Measurements from ENCODE around the gene SRRM4. TPM values are rescaled to one million over a fixed set of nuclear protein-coding genes. Genes with fewer than 3 reads are reported as not detected.

Gene SRRM4
- polyA plus RNA-seq, 1 donor (not counting 4 experiments of a cell fraction or from before 2014, with no cell fraction given), result not detected

GRCh38 chr12:118980407-118981014, 830 bp upstream of the SRRM4 start:
- dilution Hi-C loops (cut with MboI; ENCODE audit: extremely low pct_ligation_motif_present, low sequenced_read_pairs), result no loop called here
- H3K27me3 ChIP-seq (ENCODE audit: control insufficient read depth, extremely low read depth, insufficient read depth, low read length), result peaks cover 13% of the 10 kb centered on the region

GRCh38 chr12:118982302-118982701, 961 bp downstream of the SRRM4 start:
- Histone ChIP-seq H3K4me1 (ENCODE audit: control insufficient read depth, extremely low read depth, insufficient read depth, low read length) (no peaks in the 10 kb centered on the region), H3K4me2 (ENCODE audit: control insufficient read depth, extremely low read depth, insufficient read depth, low read depth, low read length) (no peak overlapping the region), H3K9me1 (ENCODE audit: control insufficient read depth, extremely low read depth, insufficient read depth, low read length) (no peaks in the 10 kb centered on the region), H4K20me1 (ENCODE audit: control insufficient read depth, extremely low read depth, insufficient read depth, low read length) (no peaks in the 10 kb centered on the region), H3K9me3 (ENCODE audit: control insufficient read depth, low read depth, low read length) (no peaks in the 10 kb centered on the region), H3K9ac (ENCODE audit: control insufficient read depth, extremely low read depth, insufficient read depth, low read length) (no peak overlapping the region), H3K27me3 (ENCODE audit: control insufficient read depth, extremely low read depth, insufficient read depth, low read length) (peaks cover 13% of the 10 kb centered on the region), H3K4me3 (ENCODE audit: control insufficient read depth in 2 of 3, extremely low read depth in 1 of 3, insufficient read depth in 2 of 3, low read depth in 1 of 3, low read length in 3 of 3) (no peak overlapping the region), H3K27ac (ENCODE audit: control insufficient read depth, insufficient read depth, low read length) (no peak overlapping the region), H3K79me2 (ENCODE audit: control insufficient read depth, insufficient read depth, low read length) (no peaks in the 10 kb centered on the region), H3K36me3 (ENCODE audit: control insufficient read depth in 2 of 2, extremely low read depth in 1 of 2, insufficient read depth in 2 of 2, low read length in 2 of 2) (no peaks in the 10 kb centered on the region), H2AFZ (ENCODE audit: control insufficient read depth, low read length) (no peak overlapping the region)
- dilution Hi-C loops (cut with MboI; ENCODE audit: extremely low pct_ligation_motif_present, low sequenced_read_pairs), result no loop called here
- TF ChIP-seq EZH2 (IDR thresholded peaks at IDR 0.05; ENCODE audit: low read length), result no peak
- no peak for TF ChIP-seq CTCF (optimal IDR thresholded peaks at IDR 0.05 in 1 of 3, IDR thresholded peaks at IDR 0.05 in 1 of 3, conservative IDR thresholded peaks at IDR 0.05 in 1 of 3; ENCODE audit: extremely low read depth in 1 of 3, insufficient read depth in 2 of 3, low read length in 3 of 3)
- FAIRE-seq (no peak), DNase-seq (ENCODE audit: low read depth, low spot score) (no peak)

More at GRCh38 chr12:118980407-118981014, 830 bp upstream of the SRRM4 start:
- no peaks in the 10 kb centered on the region for H3K79me2 ChIP-seq (ENCODE audit: control insufficient read depth, insufficient read depth, low read length)
- H3K36me3 ChIP-seq (ENCODE audit: control insufficient read depth in 2 of 2, extremely low read depth in 1 of 2, insufficient read depth in 2 of 2, low read length in 2 of 2), result no peaks in the 10 kb centered on the region
- H3K4me2 ChIP-seq (ENCODE audit: control insufficient read depth, extremely low read depth, insufficient read depth, low read depth, low read length), result no peak overlapping the region
- no peaks in the 10 kb centered on the region for H3K9me3 ChIP-seq (ENCODE audit: control insufficient read depth, low read depth, low read length)
- no peaks in the 10 kb centered on the region for H3K9me1 ChIP-seq (ENCODE audit: control insufficient read depth, extremely low read depth, insufficient read depth, low read length)
- no peak overlapping the region for H2AFZ ChIP-seq (ENCODE audit: control insufficient read depth, low read length)
- TF ChIP-seq EZH2 (IDR thresholded peaks at IDR 0.05; ENCODE audit: low read length), result no peak
- no peak for TF ChIP-seq CTCF (optimal IDR thresholded peaks at IDR 0.05 in 1 of 3, IDR thresholded peaks at IDR 0.05 in 1 of 3, conservative IDR thresholded peaks at IDR 0.05 in 1 of 3; ENCODE audit: extremely low read depth in 1 of 3, insufficient read depth in 2 of 3, low read length in 3 of 3)
- H3K4me1 ChIP-seq (ENCODE audit: control insufficient read depth, extremely low read depth, insufficient read depth, low read length), result no peaks in the 10 kb centered on the region
- no peak overlapping the region for H3K4me3 ChIP-seq (ENCODE audit: control insufficient read depth in 2 of 3, extremely low read depth in 1 of 3, insufficient read depth in 2 of 3, low read depth in 1 of 3, low read length in 3 of 3)
- DNase-seq (ENCODE audit: low read depth, low spot score) (no peak), FAIRE-seq (no peak)
- H3K27ac ChIP-seq (ENCODE audit: control insufficient read depth, insufficient read depth, low read length), result no peak overlapping the region
- no peaks in the 10 kb centered on the region for H4K20me1 ChIP-seq (ENCODE audit: control insufficient read depth, extremely low read depth, insufficient read depth, low read length)
- no peak overlapping the region for H3K9ac ChIP-seq (ENCODE audit: control insufficient read depth, extremely low read depth, insufficient read depth, low read length)

All from keratinocyte (primary cell).